ENCODE data around the gene CT47B1. TPM values are rescaled to one million over a fixed set of nuclear protein-coding genes. Genes with fewer than 3 reads are reported as not detected.
"Not testable (repeated sequence)": the region's sequence is repeated elsewhere in the genome, so short reads cannot be mapped to it uniquely, and the experiment has no call there.

CT47B1 gene
- total and polyA plus RNA-seq, 10 of the 15 experiments (the other 5 are each of a cell fraction or from before 2014, with no cell fraction given), result not detected

- ChIA-PET POLR2A (no interaction called here), SMC1A (ENCODE audit: uncharacterized antibody, unreplicated experiment) (no interaction called here), CTCF (interaction anchor here (0.9 kb wide), 1 partner anchor 51 kb away, joined by 3 read pairs; no protein-coding TSS in a partner anchor), RAD21 (ENCODE audit: unreplicated experiment) (no interaction called here)
- no peak overlapping the region for H3K9ac ChIP-seq (ENCODE audit: control insufficient read depth, insufficient read depth, low read length)
- no peaks in the 10 kb centered on the region for H4K20me1 ChIP-seq (ENCODE audit: control insufficient read depth, insufficient read depth)
- in situ Hi-C loops (cut with MboI) (no loop called here), intact Hi-C loops (cut with micrococcal nuclease; ENCODE audit: unreplicated experiment) (no loop called here)
- H3K4me1 ChIP-seq (ENCODE audit: control insufficient read depth, insufficient read depth, low read length), result no peaks in the 10 kb centered on the region
- H3K79me2 ChIP-seq (ENCODE audit: control insufficient read depth, insufficient read depth, low read length), result no peaks in the 10 kb centered on the region
- no TSS peak for BruUV-seq (replicated peaks)
- no peaks in the 10 kb centered on the region for H3K27me3 ChIP-seq (replicated peaks in 1 of 2; ENCODE audit: control insufficient read depth in 2 of 2, insufficient read depth in 2 of 2, low read length in 1 of 2)
- DNase-seq (ENCODE audit: low read depth, low spot score), result no peak
- TF ChIP-seq EGR1 (IDR thresholded peaks at IDR 0.05; ENCODE audit: borderline replicate concordance in 1 of 2, low read depth in 2 of 2, low read length in 2 of 2), result no peak
- TF ChIP-seq PAX5 (IDR thresholded peaks at IDR 0.05; ENCODE audit: borderline replicate concordance, low read depth, low read length), result no peak
- no peak for TF ChIP-seq TCF3 (IDR thresholded peaks at IDR 0.05; ENCODE audit: borderline replicate concordance, insufficient read depth, low read depth, low read length)
- no peak for TF ChIP-seq PML (IDR thresholded peaks at IDR 0.05; ENCODE audit: low read length)
- no peak for TF ChIP-seq ZNF592 (IDR thresholded peaks at IDR 0.05)
- no peak overlapping the region for H3K4me3 ChIP-seq
- no peak overlapping the region for H3K4me2 ChIP-seq (ENCODE audit: control insufficient read depth, insufficient read depth)
- H2AFZ ChIP-seq (ENCODE audit: control insufficient read depth, low read depth, low read length), result no peak overlapping the region
- H3K27ac ChIP-seq (ENCODE audit: control insufficient read depth, insufficient read depth), result no peak overlapping the region
- no peak for FAIRE-seq
- no peaks in the 10 kb centered on the region for H3K9me3 ChIP-seq (replicated peaks; ENCODE audit: control insufficient read depth, insufficient read depth, low read length)
- ATAC-seq, result no peak
- no peaks in the 10 kb centered on the region for H3K36me3 ChIP-seq (ENCODE audit: control insufficient read depth in 2 of 2, insufficient read depth in 2 of 2, low read length in 1 of 2)
Observed at GRCh38 chrX:120839491-120839890, 36.2 kb downstream of the CT47B1 start.

- ATAC-seq; H3K4me1 ChIP-seq (ENCODE audit: control insufficient read depth, insufficient read depth, low read length); H3K9ac ChIP-seq (ENCODE audit: control insufficient read depth, insufficient read depth, low read length); H3K27ac ChIP-seq (ENCODE audit: control insufficient read depth, insufficient read depth); H3K79me2 ChIP-seq (ENCODE audit: control insufficient read depth, insufficient read depth, low read length); CTCF ChIA-PET; H3K27me3 ChIP-seq (replicated peaks in 1 of 2; ENCODE audit: control insufficient read depth in 2 of 2, insufficient read depth in 2 of 2, low read length in 1 of 2); H3K4me3 ChIP-seq; H3K4me2 ChIP-seq (ENCODE audit: control insufficient read depth, insufficient read depth); FAIRE-seq; H3K36me3 ChIP-seq (ENCODE audit: control insufficient read depth in 2 of 2, insufficient read depth in 2 of 2, low read length in 1 of 2); RAD21 ChIA-PET (ENCODE audit: unreplicated experiment); BruUV-seq (replicated peaks); intact Hi-C loops (cut with micrococcal nuclease; ENCODE audit: unreplicated experiment); H3K9me3 ChIP-seq (replicated peaks; ENCODE audit: control insufficient read depth, insufficient read depth, low read length); H2AFZ ChIP-seq (ENCODE audit: control insufficient read depth, low read depth, low read length); DNase-seq (ENCODE audit: low read depth, low spot score); POLR2A ChIA-PET; H4K20me1 ChIP-seq (ENCODE audit: control insufficient read depth, insufficient read depth); in situ Hi-C loops (cut with MboI): not testable (repeated sequence)
- SMC1A ChIA-PET (ENCODE audit: uncharacterized antibody, unreplicated experiment), result interaction anchor here (0.5 kb wide), 1 partner anchor 834 kb away, joined by 3 read pairs; no protein-coding TSS in a partner anchor
- 67% methylated on average over 1 of the region's 1 CpG for WGBS (ENCODE audit: insufficient coverage, insufficient replicate concordance, low lambda C conversion rate, missing lambda C conversion rate)
Observed at GRCh38 chrX:120827213-120827612, 48.5 kb downstream of the CT47B1 start.

All from GM12878 (cell line).